Measurements from ENCODE around the gene SLC36A4.

DNA sequence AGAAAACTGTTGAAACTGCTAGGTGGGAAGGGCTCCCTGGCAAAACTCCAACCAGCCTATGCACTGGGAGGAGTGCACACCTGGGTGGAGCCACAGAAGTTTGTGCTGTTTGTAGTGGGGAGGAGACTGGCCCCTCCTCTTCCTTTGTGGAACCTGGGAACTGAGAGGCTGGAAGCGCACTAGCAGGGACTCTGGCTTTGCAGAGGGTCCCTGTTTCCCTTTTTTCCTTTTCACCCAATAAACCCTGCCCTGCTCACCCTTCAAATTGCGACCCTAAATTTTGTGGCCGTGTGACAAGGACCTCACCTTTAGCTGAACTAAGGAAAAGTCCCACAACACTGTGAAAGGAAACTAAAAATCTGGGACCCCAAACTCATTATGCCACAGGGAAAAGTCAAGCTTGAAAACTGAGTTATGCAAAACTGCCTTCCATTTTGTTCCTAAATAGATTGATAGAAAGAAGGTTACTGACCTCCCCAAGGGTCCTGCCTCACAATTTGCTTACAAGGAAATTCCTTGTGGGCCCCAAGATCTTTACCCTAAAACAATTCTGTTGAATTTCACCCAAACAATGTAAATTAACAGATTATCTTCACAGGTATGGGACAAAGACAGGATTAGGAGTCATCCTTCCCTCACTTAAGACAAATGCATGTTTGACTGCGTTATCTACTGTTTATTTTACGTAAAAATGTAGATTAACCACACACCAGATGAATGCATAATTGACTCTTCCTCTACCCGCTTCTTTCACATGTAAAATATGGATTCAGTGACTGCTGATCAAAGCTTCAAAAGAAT is 81.0 kb downstream of the SLC36A4 start:
- TF ChIP-seq, protein P1, sequence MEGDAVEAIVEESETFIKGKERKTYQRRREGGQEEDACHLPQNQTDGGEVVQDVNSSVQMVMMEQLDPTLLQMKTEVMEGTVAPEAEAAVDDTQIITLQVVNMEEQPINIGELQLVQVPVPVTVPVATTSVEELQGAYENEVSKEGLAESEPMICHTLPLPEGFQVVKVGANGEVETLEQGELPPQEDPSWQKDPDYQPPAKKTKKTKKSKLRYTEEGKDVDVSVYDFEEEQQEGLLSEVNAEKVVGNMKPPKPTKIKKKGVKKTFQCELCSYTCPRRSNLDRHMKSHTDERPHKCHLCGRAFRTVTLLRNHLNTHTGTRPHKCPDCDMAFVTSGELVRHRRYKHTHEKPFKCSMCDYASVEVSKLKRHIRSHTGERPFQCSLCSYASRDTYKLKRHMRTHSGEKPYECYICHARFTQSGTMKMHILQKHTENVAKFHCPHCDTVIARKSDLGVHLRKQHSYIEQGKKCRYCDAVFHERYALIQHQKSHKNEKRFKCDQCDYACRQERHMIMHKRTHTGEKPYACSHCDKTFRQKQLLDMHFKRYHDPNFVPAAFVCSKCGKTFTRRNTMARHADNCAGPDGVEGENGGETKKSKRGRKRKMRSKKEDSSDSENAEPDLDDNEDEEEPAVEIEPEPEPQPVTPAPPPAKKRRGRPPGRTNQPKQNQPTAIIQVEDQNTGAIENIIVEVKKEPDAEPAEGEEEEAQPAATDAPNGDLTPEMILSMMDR (IDR thresholded peaks at IDR 0.05), result no peak
- no peak for TF ChIP-seq POLR2A (IDR thresholded peaks at IDR 0.05)

Measured in lower leg skin (tissue), 3 donors.